Activated B cell treated with CpG ODN at 0.5 μM for 24 hours (primary cell): ENCODE results near the gene PIK3CD. TPM values are rescaled to one million over a fixed set of nuclear protein-coding genes. Genes with fewer than 3 reads are reported as not detected.

Source experiments
- ATAC-seq: fragments of 200-7000 bp; cut with Tn5 transposase; one replicate; pipeline ENCODE4 v1.10.0; 2021; ENCODE audit warnings: low read depth, mild to moderate bottlenecking, moderate library complexity
- CTCF ChIA-PET: fragments of 350-600 bp; sonication (Branson Sonifier 250); formaldehyde crosslinking; loops from one replicate; lab custom pipeline; 2021; ENCODE audit warnings: antibody characterized with exemption; lab: Charles Lee
- POLR2A ChIA-PET: fragments of 350-600 bp; sonication (Branson Sonifier 250); formaldehyde crosslinking; loops from one replicate; lab custom pipeline; 2021; ENCODE audit warnings: antibody characterized with exemption; lab: Charles Lee
- DNase-seq: peaks from one replicate; pipeline ENCODE4 v3.0.0; 2022
- H3K27ac Mint-ChIP-seq: one replicate; pipeline ENCODE4 v1.8.0; 2020; ENCODE audit warnings: mixed read lengths
- H3K27me3 Mint-ChIP-seq: one replicate; pipeline ENCODE4 v1.8.0; 2021; ENCODE audit warnings: mixed read lengths
- H3K36me3 Mint-ChIP-seq: one replicate; pipeline ENCODE4 v1.8.0; 2021; ENCODE audit warnings: low read depth, mixed read lengths
- H3K4me1 Mint-ChIP-seq: one replicate; pipeline ENCODE4 v1.8.0; 2021; ENCODE audit warnings: mixed read lengths
- H3K4me3 Mint-ChIP-seq: one replicate; pipeline ENCODE4 v1.8.0; 2020; ENCODE audit warnings: mild to moderate bottlenecking, mixed read lengths
- H3K9me3 Mint-ChIP-seq: one replicate; pipeline ENCODE4 v1.8.0; 2020; ENCODE audit warnings: mixed read lengths
- intact Hi-C: fragments of 100-400 bp; cut with micrococcal nuclease; formaldehyde crosslinking; loops from one replicate; pipeline ENCODE4 v1.15.1; 2024
- total RNA-seq: library from RNA; stranded (reverse); gene quantifications from 2 replicates; pipeline ENCODE4 v1.2.3, GENCODE V29; 2022
- TF ChIP-seq, protein P1 (sequence below): fragments of 200-600 bp; IDR thresholded peaks from one replicate; pipeline ENCODE4 v1.8.0; 2022; ENCODE audit warnings: antibody characterized with exemption, mild to moderate bottlenecking

PIK3CD gene
- 238 and 265 TPM in 2 replicates for total RNA-seq

DNA sequence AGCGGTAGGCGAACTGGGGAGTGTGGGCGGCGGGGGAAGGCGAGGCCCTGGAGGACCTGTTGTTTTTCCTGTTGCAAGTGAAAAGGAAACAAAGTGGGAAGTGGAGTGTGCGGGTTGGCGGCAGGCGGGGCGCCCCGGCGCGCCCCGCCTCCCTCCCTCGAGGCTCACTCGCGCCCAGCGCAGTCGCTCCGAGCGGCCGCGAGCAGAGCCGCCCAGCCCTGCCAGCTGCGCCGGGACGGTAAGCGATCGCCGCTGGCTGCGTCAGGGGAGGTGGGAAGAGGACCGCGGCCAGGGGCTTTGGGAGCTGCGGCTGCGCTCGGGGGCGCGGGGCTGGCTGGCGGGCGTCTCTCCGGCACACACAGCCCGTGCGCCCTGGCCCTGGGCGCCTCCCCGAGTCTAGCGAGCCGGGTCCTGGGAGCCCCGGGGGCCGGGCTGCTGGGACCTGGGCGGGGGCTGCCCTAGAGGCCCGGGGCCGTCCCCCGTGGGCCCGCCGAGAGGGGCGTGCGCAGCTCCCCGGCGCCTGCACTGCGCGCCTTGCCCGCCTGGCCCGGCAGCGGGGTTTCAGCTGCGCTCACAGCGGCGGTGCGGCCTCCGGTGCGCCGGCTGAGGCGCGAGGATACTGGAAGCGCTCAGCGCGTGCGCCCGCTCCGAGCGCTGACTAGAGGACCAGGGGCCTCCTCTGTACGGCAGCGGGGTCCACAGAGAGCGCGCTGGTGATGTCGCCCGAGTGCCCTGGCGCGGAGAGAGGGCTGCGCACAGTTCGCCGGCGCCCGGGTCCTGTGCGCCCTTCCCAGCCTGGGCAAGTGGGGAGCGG lies at the start of gene PIK3CD:
TSS of gene PIK3CD (plus strand) at position 167 of the 814 bp plus-strand sequence. CDS start 58,725 bp downstream, outside the sequence.
- intact Hi-C loops, result loop anchor here (10.0 kb wide), 1 partner anchor 227 kb away; no protein-coding TSS in a partner anchor
- peak within 1 kb of the TSS; percentile 96 for H3K4me3 Mint-ChIP-seq
- peaks cover 52% of the 10 kb centered on the region for H3K4me1 Mint-ChIP-seq
- H3K27ac Mint-ChIP-seq, result peak within 1 kb of the TSS; percentile 99
- H3K27me3 Mint-ChIP-seq, result no peaks in the 10 kb centered on the region
- POLR2A ChIA-PET, result interaction anchor here (0.6 to 13.1 kb wide), 21 partner anchors 8 to 780 kb away, joined by 3 to 699 read pairs (median 4); no protein-coding TSS in a partner anchor
- ATAC-seq (peak; percentile 11), DNase-seq (peak; percentile 50)
- TF ChIP-seq, protein P1, sequence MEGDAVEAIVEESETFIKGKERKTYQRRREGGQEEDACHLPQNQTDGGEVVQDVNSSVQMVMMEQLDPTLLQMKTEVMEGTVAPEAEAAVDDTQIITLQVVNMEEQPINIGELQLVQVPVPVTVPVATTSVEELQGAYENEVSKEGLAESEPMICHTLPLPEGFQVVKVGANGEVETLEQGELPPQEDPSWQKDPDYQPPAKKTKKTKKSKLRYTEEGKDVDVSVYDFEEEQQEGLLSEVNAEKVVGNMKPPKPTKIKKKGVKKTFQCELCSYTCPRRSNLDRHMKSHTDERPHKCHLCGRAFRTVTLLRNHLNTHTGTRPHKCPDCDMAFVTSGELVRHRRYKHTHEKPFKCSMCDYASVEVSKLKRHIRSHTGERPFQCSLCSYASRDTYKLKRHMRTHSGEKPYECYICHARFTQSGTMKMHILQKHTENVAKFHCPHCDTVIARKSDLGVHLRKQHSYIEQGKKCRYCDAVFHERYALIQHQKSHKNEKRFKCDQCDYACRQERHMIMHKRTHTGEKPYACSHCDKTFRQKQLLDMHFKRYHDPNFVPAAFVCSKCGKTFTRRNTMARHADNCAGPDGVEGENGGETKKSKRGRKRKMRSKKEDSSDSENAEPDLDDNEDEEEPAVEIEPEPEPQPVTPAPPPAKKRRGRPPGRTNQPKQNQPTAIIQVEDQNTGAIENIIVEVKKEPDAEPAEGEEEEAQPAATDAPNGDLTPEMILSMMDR, result no peak
- CTCF ChIA-PET, result interaction anchor here (0.6 to 7.3 kb wide), 5 partner anchors 23 to 70 kb away, joined by 3 to 125 read pairs (median 3); partner anchors contain the start of gene TMEM201
- H3K9me3 Mint-ChIP-seq, result no peaks in the 10 kb centered on the region
- H3K36me3 Mint-ChIP-seq, result peaks cover 25% of the 10 kb centered on the region

DNA sequence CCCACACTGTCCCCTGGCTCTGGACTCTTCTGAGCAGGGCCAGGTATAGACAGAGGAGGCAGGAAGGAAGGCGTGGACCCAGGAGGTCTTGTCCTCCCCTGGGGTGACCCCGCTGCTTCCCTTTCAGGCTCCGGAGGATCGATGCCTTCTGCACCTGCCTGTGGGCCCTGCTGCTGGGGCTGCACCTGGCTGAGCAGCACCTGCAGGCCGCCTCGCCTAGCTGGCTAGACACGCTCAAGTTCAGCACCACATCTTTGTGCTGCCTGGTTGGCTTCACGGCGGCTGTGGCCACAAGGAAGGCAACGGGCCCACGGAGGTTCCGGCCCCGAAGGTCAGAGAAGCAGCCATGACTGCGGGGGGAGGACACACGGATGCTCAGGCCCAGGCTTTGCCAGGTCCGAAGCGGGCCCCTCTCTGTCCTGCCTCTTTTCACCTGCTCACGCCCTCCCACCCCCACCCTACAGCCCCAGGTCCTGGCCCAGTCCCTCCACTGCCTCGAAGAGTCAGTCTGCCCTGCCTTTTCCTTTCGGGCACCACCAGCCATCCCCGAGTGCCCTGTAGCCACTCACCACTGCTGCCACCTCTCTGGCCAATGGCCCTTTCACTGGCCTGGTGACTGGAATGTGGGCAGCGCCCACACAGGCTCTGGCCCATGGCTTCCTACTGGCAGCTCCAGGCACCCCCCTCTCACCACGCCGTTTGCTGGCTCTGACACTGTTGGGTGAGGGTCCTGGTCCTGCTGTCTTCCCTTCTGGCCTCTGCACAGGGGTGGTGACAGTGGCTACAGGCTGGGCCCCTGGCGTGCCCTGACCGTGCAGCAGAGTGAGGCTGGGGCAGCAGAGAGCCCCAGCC lies 49.4 kb upstream of the PIK3CD start:
- Mint-ChIP-seq H3K27ac (no peak overlapping the region), H3K9me3 (no peaks in the 10 kb centered on the region), H3K4me3 (no peak overlapping the region), H3K27me3 (no peaks in the 10 kb centered on the region), H3K36me3 (peaks cover 39% of the 10 kb centered on the region), H3K4me1 (no peaks in the 10 kb centered on the region)
- DNase-seq, result no peak
- CTCF ChIA-PET, result interaction anchor here (0.7 kb wide), 1 partner anchor 20 kb away, joined by 3 read pairs; no protein-coding TSS in a partner anchor
- TF ChIP-seq, protein P1, result no peak
- POLR2A ChIA-PET, result no interaction called here
- ATAC-seq, result no peak
- intact Hi-C loops, result no loop called here

DNA sequence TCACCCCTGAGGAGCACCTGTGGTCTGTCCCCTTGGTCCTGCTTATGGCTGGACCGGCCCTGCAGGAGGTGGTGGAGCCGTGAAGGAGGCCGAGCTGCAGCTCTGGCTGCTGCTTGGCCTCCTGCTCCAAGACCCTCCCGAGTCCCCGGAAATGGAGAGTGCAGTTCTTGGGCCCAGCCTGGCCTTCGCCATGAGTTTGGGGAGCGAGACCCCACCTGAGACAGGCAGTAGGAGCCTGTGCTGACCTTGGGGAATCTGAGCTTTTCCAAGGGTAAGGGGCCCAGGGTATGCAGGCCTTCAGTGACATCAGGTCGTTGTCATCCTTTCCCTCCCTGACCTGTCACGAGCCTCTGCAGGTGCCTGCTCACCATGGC lies 48.8 kb upstream of the PIK3CD start:
- CTCF ChIA-PET, result interaction anchor here (0.7 kb wide), 1 partner anchor 20 kb away, joined by 3 read pairs; no protein-coding TSS in a partner anchor

DNA sequence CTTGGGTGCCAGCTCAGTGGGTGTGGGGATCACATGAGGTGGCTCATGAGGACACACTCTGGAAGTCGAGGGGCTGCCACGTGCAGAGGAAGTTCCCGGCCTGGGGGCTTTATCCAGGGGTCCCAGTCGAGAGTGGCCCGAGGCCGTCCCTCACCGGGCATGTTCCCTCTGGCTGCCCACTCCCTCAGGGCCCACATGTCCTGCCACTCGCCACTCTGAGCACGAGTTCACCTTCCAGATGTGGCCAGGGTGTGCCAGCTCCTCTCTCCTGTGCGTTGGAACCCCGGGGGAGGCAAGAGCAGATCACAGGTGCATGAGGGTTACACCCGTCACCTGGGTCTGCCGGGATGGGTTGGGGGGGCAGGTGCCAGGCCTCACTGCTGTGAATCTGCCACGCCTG lies 48.2 kb upstream of the PIK3CD start:
- CTCF ChIA-PET, result no interaction called here
- Mint-ChIP-seq H3K27me3 (no peaks in the 10 kb centered on the region), H3K4me3 (no peak overlapping the region), H3K36me3 (peaks cover 42% of the 10 kb centered on the region), H3K4me1 (no peaks in the 10 kb centered on the region), H3K9me3 (no peaks in the 10 kb centered on the region), H3K27ac (no peak overlapping the region)
- ATAC-seq, result no peak
- TF ChIP-seq, protein P1, result no peak
- DNase-seq, result no peak
- POLR2A ChIA-PET, result no interaction called here
- intact Hi-C loops, result no loop called here

More for the DNA sequence above, 48.8 kb upstream of the PIK3CD start:
- intact Hi-C loops, result no loop called here
- ATAC-seq (no peak), DNase-seq (no peak)
- no peaks in the 10 kb centered on the region for H3K4me1 Mint-ChIP-seq
- TF ChIP-seq, protein P1, result no peak
- H3K27me3 Mint-ChIP-seq, result no peaks in the 10 kb centered on the region
- POLR2A ChIA-PET, result no interaction called here
- no peak overlapping the region for H3K27ac Mint-ChIP-seq
- no peaks in the 10 kb centered on the region for H3K9me3 Mint-ChIP-seq
- peaks cover 42% of the 10 kb centered on the region for H3K36me3 Mint-ChIP-seq
- H3K4me3 Mint-ChIP-seq, result no peak overlapping the region
